Loucy (cell line): ENCODE measurements around the gene TNS2.
"Not testable (repeated sequence)": the region's sequence is repeated elsewhere in the genome, so short reads cannot be mapped to it uniquely, and the experiment has no call there.

Source experiments
- H2AFZ ChIP-seq: fragments of 200-600 bp; sonication (generic); 2 replicates; pipeline ENCODE4 v1.6.0; 2016; ENCODE audit warnings: antibody characterized with exemption, mild to moderate bottlenecking, low read length, moderate library complexity
- H3F3A ChIP-seq: fragments of 200-600 bp; 2 replicates; pipeline ENCODE4 v1.6.0; 2016; ENCODE audit warnings: antibody characterized with exemption, low read depth, mild to moderate bottlenecking
- H3K27me3 ChIP-seq: fragments of 200-600 bp; sonication (generic); 2 replicates; pipeline ENCODE4 v1.6.1; 2014; ENCODE audit warnings: low read length, mild to moderate bottlenecking; ENCODE audit not compliant: insufficient read depth, poor library complexity, severe bottlenecking
- H3K36me3 ChIP-seq: fragments of 200-600 bp; sonication (generic); 2 replicates; pipeline ENCODE4 v1.6.1; 2016; ENCODE audit warnings: low read length; ENCODE audit not compliant: insufficient read depth
- H3K4me1 ChIP-seq: fragments of 200-600 bp; sonication (generic); 2 replicates; pipeline ENCODE4 v1.5.1; 2014; ENCODE audit warnings: low read length, mild to moderate bottlenecking; ENCODE audit not compliant: insufficient read depth, poor library complexity, severe bottlenecking
- H3K4me2 ChIP-seq: fragments of 200-600 bp; sonication (generic); 2 replicates; pipeline ENCODE4 v1.6.0; 2014; ENCODE audit warnings: antibody characterized with exemption, low read length, low read depth, mild to moderate bottlenecking; ENCODE audit not compliant: poor library complexity, severe bottlenecking
- H3K4me3 ChIP-seq: fragments of 200-600 bp; sonication (generic); 2 replicates; pipeline ENCODE4 v1.5.1; 2014; ENCODE audit warnings: low read length, mild to moderate bottlenecking, mixed read lengths; ENCODE audit not compliant: poor library complexity, severe bottlenecking
- H3K79me2 ChIP-seq: fragments of 200-600 bp; sonication (generic); 2 replicates; pipeline ENCODE4 v1.6.1; 2014; ENCODE audit warnings: low read length; ENCODE audit not compliant: insufficient read depth
- H3K9ac ChIP-seq: fragments of 200-600 bp; sonication (generic); 2 replicates; pipeline ENCODE4 v1.6.0; 2014; ENCODE audit warnings: mild to moderate bottlenecking, low read depth, low read length, moderate library complexity; ENCODE audit not compliant: poor library complexity, severe bottlenecking
- H3K9me2 ChIP-seq: fragments of 200-600 bp; sonication (generic); replicated peaks from 2 replicates; pipeline ENCODE4 v1.6.1; 2016; ENCODE audit warnings: low read depth, low read length, mixed read lengths
- H3K9me3 ChIP-seq: fragments of 200-600 bp; sonication (generic); 2 replicates; pipeline ENCODE4 v1.6.1; 2014; ENCODE audit warnings: mild to moderate bottlenecking, antibody characterized with exemption, low read length, low read depth; ENCODE audit not compliant: insufficient read depth
- H4K20me1 ChIP-seq: fragments of 200-600 bp; sonication (generic); 2 replicates; pipeline ENCODE4 v1.6.0; 2014; ENCODE audit warnings: antibody characterized with exemption, low read length, mild to moderate bottlenecking; ENCODE audit not compliant: insufficient read depth, poor library complexity, severe bottlenecking
- CTCF ChIP-seq: fragments of 200-600 bp; sonication (generic); conservative IDR thresholded peaks from 2 replicates; pipeline ENCODE4 v1.5.1; 2014; ENCODE audit warnings: mild to moderate bottlenecking, antibody characterized with exemption, low read length
- EZH2phosphoT487 ChIP-seq: fragments of 200-600 bp; IDR thresholded peaks from 2 replicates; pipeline ENCODE4 v1.6.1; 2018; ENCODE audit warnings: antibody characterized with exemption, mild to moderate bottlenecking, moderate library complexity, borderline replicate concordance

Gene TNS2

GRCh38 chr12:53093777-53094393, 44.0 kb downstream of the TNS2 start:
- H3K4me2 ChIP-seq = no peak overlapping the region
- H3K36me3 ChIP-seq = no peaks in the 10 kb centered on the region

GRCh38 chr12:53094394-53094787, 44.5 kb downstream of the TNS2 start:
- Histone ChIP-seq H2AFZ (peak overlapping the region; percentile 46; the same call in 1 of the 2 replicates), H3K4me3 (no peak overlapping the region), H3K27me3 (no peaks in the 10 kb centered on the region), H3K9me2 (no peaks in the 10 kb centered on the region), H3K79me2 (no peaks in the 10 kb centered on the region), H3K9ac (no peak overlapping the region), H4K20me1 (no peaks in the 10 kb centered on the region), H3K36me3 (no peaks in the 10 kb centered on the region), H3K4me2 (no peak overlapping the region), H3F3A (no peaks in the 10 kb centered on the region; the same call in 1 of the 2 replicates), H3K4me1 (peaks cover 31% of the 10 kb centered on the region), H3K9me3 (no peaks in the 10 kb centered on the region)
- TF ChIP-seq CTCF (no peak), EZH2phosphoT487 (no peak)

More at GRCh38 chr12:53093777-53094393, 44.0 kb downstream of the TNS2 start:
- Histone ChIP-seq H3K9me2 (no peaks in the 10 kb centered on the region), H3K79me2 (no peaks in the 10 kb centered on the region), H3F3A (no peaks in the 10 kb centered on the region; the same call in 1 of the 2 replicates), H3K27me3 (no peaks in the 10 kb centered on the region), H2AFZ (peak overlapping the region; percentile 46; the same call in 1 of the 2 replicates), H4K20me1 (no peaks in the 10 kb centered on the region), H3K4me3 (no peak overlapping the region), H3K4me1 (peaks cover 26% of the 10 kb centered on the region), H3K9ac (no peak overlapping the region), H3K9me3 (no peaks in the 10 kb centered on the region)
- no peak for TF ChIP-seq EZH2phosphoT487
- no peak for TF ChIP-seq CTCF

- peaks cover 31% of the 10 kb centered on the region for H3K4me1 ChIP-seq
- not testable (repeated sequence) for H3K4me2 ChIP-seq, H3K9ac ChIP-seq, H3K36me3 ChIP-seq, H4K20me1 ChIP-seq, H3K9me3 ChIP-seq, H3K27me3 ChIP-seq, H3K9me2 ChIP-seq, H2AFZ ChIP-seq, H3K79me2 ChIP-seq, H3F3A ChIP-seq, H3K4me3 ChIP-seq
Measured at GRCh38 chr12:53094796-53095595, 45.1 kb downstream of the TNS2 start.

GRCh38 chr12:53095596-53095895, 45.7 kb downstream of the TNS2 start:
- not testable (repeated sequence) for H3K79me2 ChIP-seq, H4K20me1 ChIP-seq, H3K9me3 ChIP-seq, H3K9ac ChIP-seq, H3K4me3 ChIP-seq, H3K36me3 ChIP-seq, H3F3A ChIP-seq, H3K27me3 ChIP-seq, H3K9me2 ChIP-seq, H3K4me2 ChIP-seq, H2AFZ ChIP-seq
- peaks cover 31% of the 10 kb centered on the region for H3K4me1 ChIP-seq
